ENCODE measurements around the gene C1QTNF8. TPM values are rescaled to one million over a fixed set of nuclear protein-coding genes. Genes with fewer than 3 reads are reported as not detected.

Gene C1QTNF8
- total and polyA plus RNA-seq, 2 donors (not counting 1 experiment from before 2014, with no cell fraction given) = not detected

GRCh38 chr16:1074379-1074649 lies 21.7 kb downstream of the C1QTNF8 start:
- DNase-seq (no peak), ATAC-seq (ENCODE audit: low read depth) (no peak)
- no peak overlapping the region for H3K4me2 ChIP-seq (replicated peaks; ENCODE audit: low read depth, low read length, poor library complexity, severe bottlenecking)
- no peaks in the 10 kb centered on the region for H4K20me1 ChIP-seq (ENCODE audit: control insufficient read depth, insufficient read depth, low read length, poor library complexity, severe bottlenecking)
- peaks cover 0 to 7% (median 0%) of the 10 kb centered on the region in 3 donors for H3K9me3 ChIP-seq (ENCODE audit: control extremely low read depth in 1 of 3, control insufficient read depth in 2 of 3, insufficient read depth in 1 of 3, low read length in 2 of 3)
- intact Hi-C loops (cut with micrococcal nuclease) = no loop called here
- H3K79me2 ChIP-seq (ENCODE audit: control insufficient read depth, insufficient read depth, low read length) = no peaks in the 10 kb centered on the region
- no peak overlapping the region for H3K27ac Mint-ChIP-seq
- H3K27me3 Mint-ChIP-seq = peaks cover 14% of the 10 kb centered on the region
- ChIA-PET CTCF (no interaction called here), POLR2A (no interaction called here)
- no peak overlapping the region for H3K27ac ChIP-seq (ENCODE audit: low read length in 2 of 2)
- H3K4me3 ChIP-seq (ENCODE audit: control extremely low read depth in 1 of 5, extremely low read depth in 1 of 5, insufficient read depth in 1 of 5, low read depth in 2 of 5, low read length in 4 of 5) = no peak overlapping the region
- H3K9me3 Mint-ChIP-seq (ENCODE audit: insufficient read depth) = no peaks in the 10 kb centered on the region
- H3K27me3 ChIP-seq (replicated peaks in 1 of 4; ENCODE audit: control extremely low read depth in 1 of 4, control insufficient read depth in 3 of 4, insufficient read depth in 4 of 4, low read length in 3 of 4) = peaks cover 0 to 33% (median 4%) of the 10 kb centered on the region in 4 experiments
- no peaks in the 10 kb centered on the region for H3K4me1 ChIP-seq (ENCODE audit: control insufficient read depth in 2 of 2, insufficient read depth in 2 of 2, low read length in 2 of 2)
- H3K36me3 ChIP-seq (replicated peaks in 1 of 2; ENCODE audit: control extremely low read depth in 1 of 2, control insufficient read depth in 1 of 2, extremely low read depth in 1 of 2, insufficient read depth in 2 of 2, low read length in 1 of 2) = no peaks in the 10 kb centered on the region
- no peak overlapping the region for H3K4me3 Mint-ChIP-seq
- no peak overlapping the region for H2AFZ ChIP-seq (ENCODE audit: insufficient read depth, low read depth, low read length, poor library complexity, severe bottlenecking)
- WGBS (ENCODE audit: insufficient coverage) = 74% methylated on average over 11 of the region's 11 CpGs
- no peak for TF ChIP-seq EZH2 (IDR thresholded peaks at IDR 0.05; ENCODE audit: borderline replicate concordance, insufficient read depth, low read depth, low read length, poor library complexity, severe bottlenecking)
- TF ChIP-seq, protein P1, sequence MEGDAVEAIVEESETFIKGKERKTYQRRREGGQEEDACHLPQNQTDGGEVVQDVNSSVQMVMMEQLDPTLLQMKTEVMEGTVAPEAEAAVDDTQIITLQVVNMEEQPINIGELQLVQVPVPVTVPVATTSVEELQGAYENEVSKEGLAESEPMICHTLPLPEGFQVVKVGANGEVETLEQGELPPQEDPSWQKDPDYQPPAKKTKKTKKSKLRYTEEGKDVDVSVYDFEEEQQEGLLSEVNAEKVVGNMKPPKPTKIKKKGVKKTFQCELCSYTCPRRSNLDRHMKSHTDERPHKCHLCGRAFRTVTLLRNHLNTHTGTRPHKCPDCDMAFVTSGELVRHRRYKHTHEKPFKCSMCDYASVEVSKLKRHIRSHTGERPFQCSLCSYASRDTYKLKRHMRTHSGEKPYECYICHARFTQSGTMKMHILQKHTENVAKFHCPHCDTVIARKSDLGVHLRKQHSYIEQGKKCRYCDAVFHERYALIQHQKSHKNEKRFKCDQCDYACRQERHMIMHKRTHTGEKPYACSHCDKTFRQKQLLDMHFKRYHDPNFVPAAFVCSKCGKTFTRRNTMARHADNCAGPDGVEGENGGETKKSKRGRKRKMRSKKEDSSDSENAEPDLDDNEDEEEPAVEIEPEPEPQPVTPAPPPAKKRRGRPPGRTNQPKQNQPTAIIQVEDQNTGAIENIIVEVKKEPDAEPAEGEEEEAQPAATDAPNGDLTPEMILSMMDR (IDR thresholded peaks at IDR 0.05) = no peak
- H3K9ac ChIP-seq (ENCODE audit: low read length) = no peak overlapping the region
- H3K4me1 Mint-ChIP-seq = no peaks in the 10 kb centered on the region

GRCh38 chr16:1073566-1074378 lies 22.3 kb downstream of the C1QTNF8 start:
- 77% methylated on average over 26 of the region's 30 CpGs for WGBS (ENCODE audit: insufficient coverage)
- Histone ChIP-seq H3K9me3 (ENCODE audit: control extremely low read depth in 1 of 3, control insufficient read depth in 2 of 3, insufficient read depth in 1 of 3, low read length in 2 of 3) (peaks cover 0 to 11% (median 0%) of the 10 kb centered on the region in 3 donors), H3K4me2 (replicated peaks; ENCODE audit: low read depth, low read length, poor library complexity, severe bottlenecking) (no peak overlapping the region), H3K79me2 (ENCODE audit: control insufficient read depth, insufficient read depth, low read length) (no peaks in the 10 kb centered on the region), H3K9ac (ENCODE audit: low read length) (no peak overlapping the region), H3K36me3 (replicated peaks in 1 of 2; ENCODE audit: control extremely low read depth in 1 of 2, control insufficient read depth in 1 of 2, extremely low read depth in 1 of 2, insufficient read depth in 2 of 2, low read length in 1 of 2) (no peaks in the 10 kb centered on the region), H4K20me1 (ENCODE audit: control insufficient read depth, insufficient read depth, low read length, poor library complexity, severe bottlenecking) (no peaks in the 10 kb centered on the region), H3K27ac (ENCODE audit: low read length in 2 of 2) (no peak overlapping the region), H2AFZ (ENCODE audit: insufficient read depth, low read depth, low read length, poor library complexity, severe bottlenecking) (no peak overlapping the region), H3K27me3 (replicated peaks in 1 of 4; ENCODE audit: control extremely low read depth in 1 of 4, control insufficient read depth in 3 of 4, insufficient read depth in 4 of 4, low read length in 3 of 4) (peaks cover 0 to 35% (median 4%) of the 10 kb centered on the region in 4 experiments), H3K4me1 (ENCODE audit: control insufficient read depth in 2 of 2, insufficient read depth in 2 of 2, low read length in 2 of 2) (no peaks in the 10 kb centered on the region), H3K4me3 (ENCODE audit: control extremely low read depth in 1 of 5, extremely low read depth in 1 of 5, insufficient read depth in 1 of 5, low read depth in 2 of 5, low read length in 4 of 5) (no peak overlapping the region)
- Mint-ChIP-seq H3K4me1 (no peaks in the 10 kb centered on the region), H3K4me3 (no peak overlapping the region), H3K27me3 (peaks cover 14% of the 10 kb centered on the region), H3K9me3 (ENCODE audit: insufficient read depth) (no peaks in the 10 kb centered on the region), H3K27ac (no peak overlapping the region)
- intact Hi-C loops (cut with micrococcal nuclease) = no loop called here
- CTCF ChIA-PET = no interaction called here
- DNase-seq (no peak), ATAC-seq (ENCODE audit: low read depth) (no peak)
- TF ChIP-seq EZH2 (IDR thresholded peaks at IDR 0.05; ENCODE audit: borderline replicate concordance, insufficient read depth, low read depth, low read length, poor library complexity, severe bottlenecking) = no peak
- TF ChIP-seq, protein P1 (IDR thresholded peaks at IDR 0.05) = no peak
- POLR2A ChIA-PET = no interaction called here

Measured in B cell (primary cell).